ENCODE data around the gene OGN.
"Not testable (repeated sequence)": the region's sequence is repeated elsewhere in the genome, so short reads cannot be mapped to it uniquely, and the experiment has no call there.

The OGN gene

GRCh38 chr9:92404042-92404836 lies at the start of gene OGN:
TSS of gene OGN (minus strand) at chr9:92404578. CDS start at chr9:92403407, 1,171 bp downstream.
- no peak for DNase-seq (ENCODE audit: low read depth, low spot score)

- no peak for DNase-seq (ENCODE audit: low read depth, low spot score)
These were observed 42.2 kb upstream of the OGN start for GRCh38 chr9:92446536-92446935.

GRCh38 chr9:92444841-92445240 lies 40.5 kb upstream of the OGN start:
- DNase-seq (ENCODE audit: low read depth, low spot score): no peak

DNA sequence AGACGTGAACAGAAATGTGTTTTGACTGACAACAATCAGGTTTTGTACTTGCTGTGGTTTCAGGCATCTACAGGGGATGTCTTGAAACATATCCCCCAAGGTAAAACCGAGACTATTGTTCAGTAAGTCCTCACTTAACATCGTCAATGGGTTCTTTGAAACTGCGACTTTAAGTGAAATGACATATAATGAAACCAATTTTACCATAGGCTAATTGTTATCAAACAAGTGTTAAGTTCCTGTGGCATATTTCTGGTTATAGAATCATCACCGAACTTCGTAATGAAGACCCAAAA lies 36.3 kb upstream of the OGN start:
- DNase-seq (ENCODE audit: low read depth, low spot score): no peak

- no peak for DNase-seq (ENCODE audit: low read depth, low spot score)
These were observed 35.8 kb upstream of the OGN start for GRCh38 chr9:92439921-92440750.

- no peak for DNase-seq (ENCODE audit: low read depth, low spot score)
These were observed 34.6 kb upstream of the OGN start for GRCh38 chr9:92438900-92439526.

- no peak for DNase-seq (ENCODE audit: low read depth, low spot score)
These were observed 30.9 kb upstream of the OGN start for GRCh38 chr9:92435263-92435662.

GRCh38 chr9:92432972-92433548 lies 28.7 kb upstream of the OGN start:
- DNase-seq (ENCODE audit: low read depth, low spot score): no peak

DNA sequence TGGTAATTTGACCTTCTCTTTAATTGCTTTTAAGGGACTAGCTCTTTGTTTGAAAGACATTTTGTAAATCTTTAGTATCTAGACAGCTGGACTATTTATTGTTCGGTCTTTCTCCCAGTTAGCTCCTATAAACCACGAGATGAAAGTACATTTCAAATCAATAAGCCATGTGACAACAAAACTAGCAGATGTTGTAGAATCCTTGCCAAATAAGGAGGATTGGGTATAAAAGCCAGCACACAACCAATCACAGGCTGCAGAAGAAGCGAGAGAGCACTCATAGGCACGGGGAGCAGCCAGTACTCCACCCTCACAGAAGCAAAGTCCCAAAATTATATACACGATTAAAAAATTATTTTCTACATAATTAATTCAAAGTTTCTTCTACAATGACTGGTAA lies 28.0 kb upstream of the OGN start:
- DNase-seq (ENCODE audit: low read depth, low spot score): no peak

- no peak for DNase-seq (ENCODE audit: low read depth, low spot score)
These were observed 25.5 kb upstream of the OGN start for GRCh38 chr9:92429836-92430235.

- no peak for DNase-seq (ENCODE audit: low read depth, low spot score)
These were observed 22.2 kb upstream of the OGN start for GRCh38 chr9:92426501-92427145.

- no peak for DNase-seq (ENCODE audit: low read depth, low spot score)
These were observed 21.1 kb upstream of the OGN start for GRCh38 chr9:92425474-92425873.

DNA sequence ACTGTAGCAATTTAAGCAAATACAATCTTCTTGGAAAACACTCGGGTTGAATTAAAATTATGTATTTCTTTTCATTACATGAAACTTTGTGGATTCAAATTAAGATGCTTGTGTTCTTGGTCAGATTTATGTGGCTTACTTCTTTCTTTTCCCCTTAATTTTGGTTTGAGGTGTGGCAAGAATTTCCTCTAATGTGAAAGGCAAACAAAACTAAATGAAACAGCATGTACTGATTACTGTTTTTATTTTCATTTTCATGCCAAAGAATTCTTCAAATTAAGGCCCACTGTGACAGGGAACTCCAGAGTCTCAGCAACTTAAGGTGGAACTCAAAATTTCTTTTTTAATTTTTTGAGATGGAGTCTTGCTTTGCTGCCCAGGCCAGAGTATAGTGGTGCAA lies 20.0 kb upstream of the OGN start, which contains the start of gene OMD:
Gene OMD (minus strand): TSS at position 132 of the 400 bp plus-strand sequence. CDS start 6,913 bp downstream, outside the sequence.
- DNase-seq (ENCODE audit: low read depth, low spot score): no peak

GRCh38 chr9:92423612-92424011 lies 19.2 kb upstream of the OGN start:
- DNase-seq (ENCODE audit: low read depth, low spot score): no peak

GRCh38 chr9:92422611-92423338 lies 18.4 kb upstream of the OGN start:
- DNase-seq (ENCODE audit: low read depth, low spot score): no peak

DNA sequence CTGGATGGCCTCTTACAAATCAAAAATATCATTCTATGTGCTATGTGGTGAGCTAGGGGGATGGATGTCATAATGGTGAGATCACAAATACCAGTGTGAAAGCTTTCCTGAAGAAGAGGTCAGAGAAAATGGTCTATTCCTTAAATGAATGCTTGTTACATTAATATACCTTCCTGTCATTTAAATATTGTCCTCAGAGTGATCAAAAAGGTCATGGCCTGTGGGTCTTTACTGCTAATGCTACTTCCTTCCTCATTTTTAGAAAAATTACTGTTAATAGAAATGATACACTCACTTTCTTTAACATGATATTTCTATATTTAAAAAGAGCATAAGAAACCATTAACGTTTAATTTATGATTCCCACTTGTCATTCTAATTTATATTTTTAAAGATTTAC lies 10.2 kb upstream of the OGN start:
- no peak for DNase-seq (ENCODE audit: low read depth, low spot score)

- DNase-seq (ENCODE audit: low read depth, low spot score): not testable (repeated sequence)
These were observed 6.8 kb upstream of the OGN start for GRCh38 chr9:92411157-92411556.

- DNase-seq (ENCODE audit: low read depth, low spot score): no peak
These were observed 4.5 kb upstream of the OGN start for GRCh38 chr9:92408747-92409478.

DNA sequence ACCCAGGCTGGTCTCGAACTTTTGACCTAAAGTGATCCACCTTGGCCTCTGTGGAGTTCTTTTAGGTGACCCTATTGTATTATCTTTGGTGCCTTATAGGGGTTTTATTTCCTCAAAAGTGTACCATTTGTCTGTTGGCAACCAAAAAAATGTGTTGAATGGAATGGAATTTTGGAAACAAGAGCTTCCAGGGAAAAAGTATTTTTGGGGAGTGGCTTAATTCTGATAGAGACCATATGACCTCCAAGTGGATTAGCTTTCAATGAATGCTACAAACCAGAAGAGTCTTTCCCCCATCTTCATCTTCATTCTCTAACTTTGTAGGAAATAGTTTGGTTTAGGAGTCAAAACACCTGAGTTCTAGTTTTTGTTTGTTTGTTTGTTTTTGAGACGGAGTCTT lies 3.4 kb upstream of the OGN start:
- DNase-seq (ENCODE audit: low read depth, low spot score): no peak

DNA sequence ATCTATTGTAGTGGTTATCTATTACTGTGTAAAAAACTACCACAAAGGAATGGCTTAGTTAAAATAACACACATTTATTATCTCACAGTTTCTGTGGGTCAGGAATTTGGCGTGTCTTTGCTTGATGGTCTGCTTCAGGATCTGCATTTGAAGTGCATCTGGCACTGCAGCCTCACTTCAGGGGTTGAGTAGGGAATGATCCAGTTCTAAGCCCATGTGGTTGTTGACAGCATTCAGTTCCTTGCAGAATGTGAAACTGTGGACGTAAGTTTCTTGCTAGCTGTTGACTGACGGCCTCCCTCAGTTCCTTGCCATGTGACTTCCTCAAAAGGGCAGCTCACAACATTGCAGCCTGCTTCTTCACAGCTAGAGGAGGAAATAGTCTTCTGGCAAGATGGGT lies 2.1 kb upstream of the OGN start:
- DNase-seq (ENCODE audit: low read depth, low spot score): no peak

Measured in smooth muscle cell of the brain vasculature (primary cell).